OCI-LY7 (cell line): ENCODE measurements around the gene SOX2.

Experiments
- CTCF ChIP-seq: fragments of 200-600 bp; sonication (generic); conservative IDR thresholded peaks from 2 replicates; pipeline ENCODE4 v1.5.1; 2014; ENCODE audit warnings: mild to moderate bottlenecking, antibody characterized with exemption, low read length, moderate library complexity, mixed read lengths
- EZH2phosphoT487 ChIP-seq: fragments of 200-600 bp; sonication (generic); IDR thresholded peaks from 2 replicates; pipeline ENCODE4 v1.6.1; 2018; ENCODE audit warnings: low read depth, borderline replicate concordance, mild to moderate bottlenecking, mixed run types, antibody characterized with exemption, low read length, moderate library complexity, mixed read lengths

DNA sequence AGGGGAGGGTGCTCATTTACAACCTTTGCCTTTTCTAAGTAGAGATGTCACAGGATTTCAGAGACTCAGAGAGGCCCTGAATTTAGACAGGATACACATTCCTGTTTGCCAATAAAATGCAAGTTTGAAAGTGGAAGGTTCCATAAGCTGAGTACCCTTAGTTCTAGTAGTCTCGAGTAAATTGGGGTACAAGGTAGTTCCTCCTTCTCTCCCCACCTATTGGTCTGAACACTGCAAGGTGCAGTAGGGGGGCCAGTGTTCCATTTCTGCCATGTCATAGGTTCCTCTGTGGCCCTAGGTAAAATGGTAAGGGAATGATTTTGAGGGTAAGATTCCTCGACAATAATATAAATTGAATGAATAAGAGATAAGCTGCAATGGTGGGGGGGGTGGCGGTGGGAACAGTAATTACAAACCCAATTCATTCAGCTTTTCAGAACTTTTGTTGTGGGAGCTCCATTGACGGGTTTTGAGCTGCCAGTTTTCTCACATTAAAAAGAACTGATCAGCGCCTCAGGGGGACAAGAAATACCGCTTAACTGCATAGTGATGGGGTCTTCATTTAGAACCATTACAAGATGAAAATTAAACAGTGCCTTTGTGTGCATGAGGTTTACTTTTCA, 5.9 kb downstream of the SOX2 start:
- TF ChIP-seq CTCF (no peak), EZH2phosphoT487 (no peak)
